ENCODE measurements around the gene SYNJ1.

- TF ChIP-seq, protein P1, sequence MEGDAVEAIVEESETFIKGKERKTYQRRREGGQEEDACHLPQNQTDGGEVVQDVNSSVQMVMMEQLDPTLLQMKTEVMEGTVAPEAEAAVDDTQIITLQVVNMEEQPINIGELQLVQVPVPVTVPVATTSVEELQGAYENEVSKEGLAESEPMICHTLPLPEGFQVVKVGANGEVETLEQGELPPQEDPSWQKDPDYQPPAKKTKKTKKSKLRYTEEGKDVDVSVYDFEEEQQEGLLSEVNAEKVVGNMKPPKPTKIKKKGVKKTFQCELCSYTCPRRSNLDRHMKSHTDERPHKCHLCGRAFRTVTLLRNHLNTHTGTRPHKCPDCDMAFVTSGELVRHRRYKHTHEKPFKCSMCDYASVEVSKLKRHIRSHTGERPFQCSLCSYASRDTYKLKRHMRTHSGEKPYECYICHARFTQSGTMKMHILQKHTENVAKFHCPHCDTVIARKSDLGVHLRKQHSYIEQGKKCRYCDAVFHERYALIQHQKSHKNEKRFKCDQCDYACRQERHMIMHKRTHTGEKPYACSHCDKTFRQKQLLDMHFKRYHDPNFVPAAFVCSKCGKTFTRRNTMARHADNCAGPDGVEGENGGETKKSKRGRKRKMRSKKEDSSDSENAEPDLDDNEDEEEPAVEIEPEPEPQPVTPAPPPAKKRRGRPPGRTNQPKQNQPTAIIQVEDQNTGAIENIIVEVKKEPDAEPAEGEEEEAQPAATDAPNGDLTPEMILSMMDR (IDR thresholded peaks at IDR 0.05), result no peak
- TF ChIP-seq POLR2A (IDR thresholded peaks at IDR 0.05), result no peak
Measured at GRCh38 chr21:32674038-32674437, 53.8 kb downstream of the SYNJ1 start.
